K562 (cell line): ENCODE data around the gene EML6.

Experiments used
- CAMTA2 ChIP-seq: fragments of 250-450 bp; sonication (Bioruptor Pico); conservative IDR thresholded peaks from 2 replicates; pipeline ENCODE4 v1.5.1; 2022
- CTCF ChIP-seq, 3 experiments: IDR thresholded peaks in 2 of 3; conservative IDR thresholded peaks in 1 of 3; 2 replicates each; pipeline ENCODE4 v1.5.1; 2011 to 2012; ENCODE audit warnings: low read length in 3 of 3, mild to moderate bottlenecking in 3 of 3, control low read depth in 2 of 3, improper control_type of control experiment in 1 of 3, inconsistent platforms in 1 of 3, low read depth in 1 of 3, mixed read lengths in 1 of 3, moderate library complexity in 1 of 3; ENCODE audit not compliant: insufficient read depth in 2 of 3
- HOXB6 ChIP-seq: fragments of 250-450 bp; sonication (Bioruptor Pico); IDR thresholded peaks from 2 replicates; pipeline ENCODE4 v1.5.1; 2022; ENCODE audit warnings: mild to moderate bottlenecking, borderline replicate concordance
- POLR2A ChIP-seq: fragments of 450-650 bp; conservative IDR thresholded peaks from 2 replicates; pipeline ENCODE4 v1.6.1; 2016
- ZNF263 ChIP-seq: sonication (generic); formaldehyde crosslinking; IDR thresholded peaks from 2 replicates; pipeline ENCODE4 v1.8.0; 2022; ENCODE audit warnings: mild to moderate bottlenecking, missing genetic modification reagents, borderline replicate concordance

GRCh38 chr2:54723131-54723995 lies at the start of gene EML6:
- TF ChIP-seq HOXB6 (CRISPR knock-in tag), result no peak
- TF ChIP-seq CTCF (IDR thresholded peaks at IDR 0.05 in 2 of 3, conservative IDR thresholded peaks at IDR 0.05 in 1 of 3; ENCODE audit: insufficient read depth in 2 of 3, low read depth in 1 of 3, low read length in 3 of 3), result peak in 2 of 3 experiments; percentile 3; a peak in 1 of 6 replicates
- TF ChIP-seq CAMTA2 (CRISPR knock-in tag), result no peak
- TF ChIP-seq POLR2A, result peak; percentile 80
- no peak for TF ChIP-seq ZNF263 (CRISPR knock-in tag)
